CD4-positive, alpha-beta T cell treated with Interleukin-1 beta for 1 hour (primary cell): ENCODE measurements around the gene GNPDA1.
"Not testable (repeated sequence)": the region's sequence is repeated elsewhere in the genome, so short reads cannot be mapped to it uniquely, and the experiment has no call there.

Experiments used
- DNase-seq, 2 donors: peaks; one replicate each; pipeline ENCODE4 v3.0.0-alpha.2; 2020 to 2022

Gene GNPDA1

DNA sequence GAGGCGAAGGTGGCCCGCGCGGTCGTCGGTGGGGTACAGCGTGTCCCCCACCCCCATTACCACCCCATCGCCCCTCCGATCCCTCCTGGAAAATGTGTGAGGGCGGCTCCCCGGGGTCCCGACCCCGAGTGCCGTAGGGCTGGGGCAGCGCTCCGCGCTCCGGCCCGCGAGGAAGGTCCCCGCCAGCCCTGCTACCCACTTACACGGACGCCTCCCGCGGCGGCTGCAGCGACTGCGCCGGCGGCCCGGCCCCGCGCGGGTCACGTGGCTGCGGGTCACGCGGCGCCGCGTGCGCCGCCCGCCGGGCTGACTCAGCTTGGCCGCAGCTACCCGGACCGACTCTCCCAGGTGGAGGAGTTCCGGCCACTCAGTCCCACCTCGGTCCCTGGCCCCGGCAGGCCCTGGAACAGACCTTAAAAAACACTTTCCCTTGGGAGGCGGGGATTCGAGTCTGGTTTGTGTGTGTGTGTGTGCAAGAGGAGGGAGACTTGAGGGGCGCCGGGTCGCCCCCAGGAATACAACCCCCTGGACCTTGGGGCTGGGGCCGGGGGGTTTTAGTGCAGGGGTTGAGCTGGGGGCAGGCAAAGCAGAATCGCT lies at the start of gene GNPDA1:
Gene GNPDA1, minus strand, starts transcription at position 236 of the 597 bp plus-strand sequence. CDS start 992 bp downstream, outside the sequence.
- peak; percentile 65 to 72 for DNase-seq

DNA sequence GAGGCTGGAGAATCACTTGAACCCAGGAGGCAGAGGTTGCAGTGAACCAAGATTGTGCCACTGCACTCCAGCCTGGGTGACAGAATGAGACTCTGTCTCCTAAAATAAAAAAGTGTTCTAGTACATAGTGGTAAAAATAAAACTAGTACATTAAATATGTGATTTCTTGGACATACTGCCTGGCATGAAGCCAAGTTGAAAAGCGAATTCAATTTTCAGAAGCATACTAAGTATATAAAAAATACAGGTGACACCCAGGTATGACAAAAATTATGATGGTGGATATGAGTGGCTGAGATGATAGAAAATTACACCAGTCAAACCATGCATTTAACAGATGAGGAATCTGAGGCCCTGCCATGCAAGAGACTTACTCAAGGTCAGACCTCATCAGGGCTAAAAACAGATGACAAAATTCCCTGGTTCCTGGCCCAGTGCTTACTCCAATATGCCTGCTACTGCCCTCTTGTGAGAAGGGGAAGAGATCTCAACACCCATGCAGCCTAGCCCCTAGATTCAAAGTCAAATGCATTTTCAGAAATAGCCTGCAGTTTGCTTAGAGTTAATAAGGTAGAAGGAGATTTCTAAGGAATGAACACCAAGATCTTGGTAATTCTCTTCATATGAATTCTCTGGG lies 46.6 kb upstream of the GNPDA1 start:
- no peak for DNase-seq

DNA sequence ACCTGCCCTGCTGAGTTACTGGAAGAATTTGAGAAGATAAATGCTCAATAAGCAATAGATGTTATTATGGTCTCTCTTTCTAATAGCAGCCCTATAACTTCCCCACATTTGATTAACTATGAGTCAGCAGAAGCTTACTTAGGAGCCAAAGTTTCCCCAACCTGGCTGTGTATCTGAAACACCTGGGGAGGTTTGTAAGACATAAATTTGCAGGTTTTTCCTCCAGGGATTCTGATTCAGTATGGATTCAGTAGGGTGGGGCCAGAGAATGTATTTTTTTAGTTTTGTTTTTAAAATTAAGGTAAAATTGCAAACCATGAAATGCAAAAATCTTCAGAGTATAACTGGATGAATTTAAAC lies 44.9 kb upstream of the GNPDA1 start:
- no peak for DNase-seq

DNA sequence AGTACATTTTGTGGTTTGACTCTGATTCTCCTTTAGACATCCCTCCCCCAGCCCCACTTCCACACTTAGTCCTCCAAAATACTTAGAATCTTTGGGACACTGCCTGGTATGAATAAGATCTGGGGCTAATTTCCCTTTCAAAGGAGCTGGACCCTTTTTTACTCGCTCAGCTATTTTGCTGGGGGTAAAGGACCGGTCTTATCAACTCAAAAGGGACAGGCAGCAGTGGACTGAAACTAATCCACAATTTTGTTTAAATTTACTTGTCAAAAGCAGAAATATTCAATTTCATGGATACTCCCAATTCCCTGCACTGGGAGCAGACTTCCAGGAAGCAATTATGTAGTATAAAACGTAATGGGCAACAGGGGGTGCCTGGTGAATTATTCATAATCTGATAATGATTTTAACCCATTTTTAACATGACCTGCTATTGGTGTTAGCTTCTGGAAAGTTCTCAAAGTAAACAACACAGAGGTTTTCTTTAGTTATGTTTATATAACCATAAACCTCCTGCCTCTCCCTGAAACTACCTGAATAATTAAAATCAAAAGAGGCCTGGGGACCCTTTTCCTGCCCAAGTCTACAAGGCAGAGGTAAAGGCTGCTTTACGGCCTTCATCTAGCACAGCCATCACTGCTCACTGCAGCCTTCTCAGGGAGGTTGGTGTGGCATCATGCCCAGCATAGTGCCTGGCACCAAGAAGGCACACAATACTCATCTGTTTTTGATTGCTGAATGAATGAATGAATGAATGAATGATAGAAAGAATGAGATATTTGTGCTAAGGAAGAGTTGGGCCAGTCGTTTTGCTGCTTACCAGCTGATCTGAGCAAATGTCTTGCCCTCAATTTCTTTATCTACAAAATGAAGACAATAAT lies 44.2 kb upstream of the GNPDA1 start:
- no peak for DNase-seq

DNA sequence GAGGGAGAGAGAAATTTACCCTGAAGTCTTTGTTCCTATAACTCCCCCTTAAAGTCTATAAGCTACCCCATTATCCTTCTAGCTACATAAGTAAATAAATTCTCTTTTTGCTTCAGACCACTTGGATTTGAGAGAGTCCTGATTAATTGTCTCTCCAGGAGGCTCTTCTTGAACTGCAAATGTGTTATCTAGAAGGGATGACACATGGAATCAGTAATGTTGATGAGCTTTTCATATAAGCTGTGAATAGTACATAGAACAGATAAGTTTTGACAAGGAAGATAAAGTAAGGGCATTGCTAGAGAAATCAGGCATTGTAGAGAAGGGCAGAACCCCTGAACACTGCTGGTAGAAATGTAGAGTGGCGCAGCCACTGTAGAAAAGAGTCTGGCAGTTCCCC lies 42.5 kb upstream of the GNPDA1 start:
- DNase-seq: no peak

DNA sequence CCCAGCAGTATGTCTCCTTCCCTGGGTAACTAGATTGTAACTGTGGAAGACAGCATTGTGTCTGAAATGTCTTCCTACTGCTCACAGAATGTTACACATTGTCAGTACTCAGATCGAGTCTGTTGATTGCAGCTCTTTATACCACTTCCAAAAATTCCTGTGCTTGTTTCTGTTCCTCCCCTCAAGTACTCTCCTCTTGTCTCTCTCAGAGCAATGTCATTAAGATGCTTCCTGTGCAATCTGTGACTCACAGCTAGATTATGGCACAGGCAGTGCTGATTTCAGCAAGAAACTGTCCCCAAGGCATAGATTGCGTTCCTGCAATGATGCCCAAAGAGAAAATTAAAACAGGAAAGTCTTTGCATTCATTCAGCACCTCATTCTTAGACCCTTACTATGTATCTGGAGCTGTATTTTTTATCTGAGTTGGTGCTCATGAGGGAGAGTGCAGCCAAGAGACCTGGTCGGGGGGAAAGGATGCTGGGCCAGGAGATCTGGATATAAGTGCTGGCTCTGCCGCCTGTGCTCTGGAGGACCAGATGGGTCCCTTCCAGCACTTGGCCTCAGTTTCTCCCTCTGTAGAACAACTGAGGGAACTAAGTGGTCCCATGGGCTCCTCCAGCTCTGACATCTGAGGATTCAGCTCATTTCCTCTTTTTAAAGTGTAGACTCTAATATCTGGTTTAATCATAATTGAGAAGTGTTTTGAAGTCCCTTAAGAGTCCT lies 40.8 kb upstream of the GNPDA1 start:
- peak in 1 of 2 donors; percentile 13 for DNase-seq

DNA sequence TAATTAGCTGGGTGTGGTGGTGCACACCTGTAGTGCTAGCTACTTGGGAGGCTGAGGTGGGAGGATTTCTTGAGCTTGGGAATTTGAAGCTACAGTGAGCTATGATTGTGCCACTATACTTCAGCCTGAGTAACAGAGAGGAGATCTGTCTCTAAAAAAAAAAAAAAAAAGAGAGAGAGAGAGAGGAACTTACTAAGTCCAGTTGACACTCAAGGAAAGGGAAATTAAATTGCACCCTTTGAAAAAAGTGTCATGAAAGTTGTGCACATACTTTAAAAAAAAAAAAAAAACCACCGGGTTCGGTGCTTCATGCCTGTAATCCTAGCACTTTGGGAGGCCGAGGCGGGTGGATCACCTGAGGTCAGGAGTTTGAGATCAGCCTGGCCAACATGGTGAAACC lies 39.2 kb upstream of the GNPDA1 start:
- DNase-seq: not testable (repeated sequence)

DNA sequence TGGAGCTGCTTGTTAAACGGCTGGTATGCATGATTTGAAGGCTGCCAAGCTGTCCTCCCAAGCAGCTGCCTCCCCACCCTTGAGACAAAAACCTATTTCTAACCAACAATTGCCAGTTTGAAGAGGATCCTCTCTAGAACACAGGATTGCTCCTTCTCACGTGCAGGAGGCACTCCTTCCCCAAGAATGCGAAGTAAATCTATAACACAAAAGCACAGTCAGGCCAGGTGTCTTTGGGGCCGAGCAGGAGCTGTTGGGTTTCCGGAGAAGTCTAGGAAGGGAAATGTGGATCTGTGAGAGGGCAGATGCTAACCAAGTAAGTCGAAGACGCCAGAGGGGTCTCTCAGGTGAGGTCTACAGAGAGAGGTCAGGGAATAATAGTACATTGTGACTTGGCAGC lies 35.4 kb upstream of the GNPDA1 start:
- no peak for DNase-seq

DNA sequence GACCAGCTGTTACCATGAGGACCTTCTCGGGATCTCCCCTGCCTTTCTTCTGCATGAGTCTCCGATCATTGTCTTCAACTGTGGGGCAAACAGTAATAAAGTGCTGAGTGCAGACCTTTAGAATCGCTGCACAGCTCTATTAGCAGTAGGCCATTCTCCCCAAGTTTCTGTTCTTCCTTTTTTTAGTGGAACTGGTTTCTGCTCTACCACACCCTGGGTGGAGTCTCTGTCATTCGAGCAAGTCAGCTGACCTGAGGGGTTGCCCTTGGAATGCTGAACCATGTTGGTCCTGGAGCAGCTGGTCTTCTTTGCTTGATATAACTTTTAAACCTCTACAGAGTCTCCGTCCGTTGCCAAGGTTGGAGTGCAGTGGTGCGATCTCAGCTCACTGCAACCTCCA lies 33.4 kb upstream of the GNPDA1 start:
- DNase-seq: no peak

DNA sequence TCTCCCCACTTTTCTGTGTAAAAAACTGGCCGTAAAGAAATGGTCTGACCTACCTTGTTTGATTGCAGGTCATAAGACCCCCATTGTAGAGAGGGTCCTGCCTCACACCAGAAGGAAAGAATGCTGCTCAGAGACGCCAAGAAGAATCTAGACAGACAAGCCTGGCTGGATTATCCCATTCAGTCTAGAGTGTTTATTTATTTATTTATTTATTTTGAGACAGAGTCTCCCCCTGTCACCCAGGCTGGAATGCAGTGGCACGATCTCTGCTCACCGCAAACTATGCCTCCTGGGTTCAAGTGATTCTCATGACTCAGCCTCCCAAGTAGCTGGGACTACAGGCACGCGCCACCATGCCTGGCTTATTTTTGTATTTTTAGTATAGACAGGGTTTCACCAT lies 28.1 kb upstream of the GNPDA1 start:
- DNase-seq: not testable (repeated sequence)

DNA sequence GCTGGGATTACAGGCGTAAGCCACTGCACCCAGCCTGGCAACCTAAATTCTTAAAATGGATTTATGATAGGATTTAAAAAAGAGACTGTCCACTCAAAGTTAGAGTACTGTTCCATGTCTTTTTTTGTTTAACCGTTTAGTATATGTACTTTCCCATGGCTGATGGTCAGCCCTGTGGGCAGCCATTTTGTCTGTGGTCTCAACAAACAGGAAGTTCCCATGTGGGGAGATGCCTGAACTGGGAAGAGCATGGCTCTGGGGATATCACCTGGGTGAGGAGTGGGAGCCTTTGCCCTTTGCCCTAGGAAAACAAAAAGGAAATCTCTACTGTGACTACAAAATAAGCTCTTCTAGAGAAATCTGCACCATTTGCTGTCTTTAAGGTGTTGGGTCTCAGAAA lies 27.5 kb upstream of the GNPDA1 start:
- DNase-seq: no peak

DNA sequence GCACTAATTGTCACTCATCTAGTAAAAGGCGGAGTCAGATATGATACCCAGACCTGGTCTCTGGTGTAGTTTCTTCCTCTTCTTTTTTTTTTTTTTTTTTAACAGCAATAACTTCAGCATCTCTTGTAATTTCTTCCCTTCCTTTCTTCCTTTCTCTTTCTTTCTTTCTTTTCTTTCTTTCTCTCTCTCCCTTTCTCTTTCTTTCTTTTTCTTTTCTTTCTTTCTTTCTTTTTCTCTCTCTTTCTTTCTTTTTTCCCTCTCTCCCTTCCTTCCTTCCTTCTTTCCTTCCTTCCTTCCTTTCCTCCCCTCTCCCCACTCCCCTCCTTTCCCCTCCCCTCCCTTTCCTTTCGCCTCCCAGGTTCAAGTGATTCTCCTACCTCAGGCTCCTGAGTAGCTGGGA lies 25.9 kb upstream of the GNPDA1 start:
- DNase-seq: no peak

DNA sequence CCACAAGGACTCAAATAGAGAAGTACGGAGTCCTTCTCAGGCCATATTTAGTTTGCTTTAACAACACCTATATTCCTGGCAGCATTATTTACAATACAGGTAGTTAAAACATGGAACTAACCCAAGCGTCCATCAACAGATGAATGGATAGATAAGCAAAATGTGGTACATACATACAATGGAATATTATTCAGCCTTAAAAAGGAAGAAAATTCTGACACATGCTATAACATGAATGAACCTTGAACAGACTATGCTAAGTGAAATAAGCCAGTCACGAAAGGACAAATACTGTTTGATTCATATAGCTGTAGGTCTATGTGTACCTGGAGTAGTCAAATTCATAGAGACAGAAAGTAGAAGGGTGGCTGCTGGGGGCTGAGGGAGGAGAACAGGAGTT lies 24.8 kb upstream of the GNPDA1 start:
- not testable (repeated sequence) for DNase-seq

DNA sequence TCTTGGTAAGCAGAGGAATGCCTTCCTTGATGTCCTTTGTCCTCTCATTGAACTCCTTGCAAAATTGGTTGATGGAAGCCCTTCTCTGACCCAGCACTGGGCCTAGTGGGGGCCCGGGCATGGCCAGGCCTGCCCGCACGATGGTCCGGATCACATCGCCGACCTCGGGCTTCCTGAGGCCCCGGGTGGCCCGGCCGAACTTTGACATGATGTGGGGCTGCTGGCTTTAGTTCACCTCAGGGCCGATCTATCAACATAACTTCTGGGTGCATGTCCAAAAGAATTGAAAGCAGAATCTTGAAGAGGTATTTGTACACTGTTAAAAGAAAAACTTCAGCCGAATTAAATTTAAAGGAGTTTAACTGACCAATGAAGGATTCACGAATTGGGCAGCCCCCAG lies 24.1 kb upstream of the GNPDA1 start:
- no peak for DNase-seq

DNA sequence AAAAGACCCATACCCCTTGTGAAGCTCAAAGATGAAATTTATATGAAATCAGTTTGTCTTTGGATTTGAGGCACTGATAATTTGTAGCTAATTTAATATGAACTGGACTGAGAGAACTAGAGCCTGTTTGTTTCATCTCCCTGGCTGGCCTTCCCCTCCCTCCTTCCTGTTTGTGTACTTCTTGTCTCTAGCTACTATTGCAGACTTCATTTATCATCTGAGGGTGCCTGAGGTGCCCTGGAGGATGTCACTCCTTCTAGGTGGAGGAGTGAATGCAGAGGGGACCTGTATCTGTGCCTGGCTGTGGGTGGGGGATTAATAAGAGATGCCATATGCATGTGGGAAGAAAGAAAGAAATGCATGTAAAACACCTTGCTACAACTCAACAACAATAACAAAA lies 22.2 kb upstream of the GNPDA1 start:
- no peak for DNase-seq

DNA sequence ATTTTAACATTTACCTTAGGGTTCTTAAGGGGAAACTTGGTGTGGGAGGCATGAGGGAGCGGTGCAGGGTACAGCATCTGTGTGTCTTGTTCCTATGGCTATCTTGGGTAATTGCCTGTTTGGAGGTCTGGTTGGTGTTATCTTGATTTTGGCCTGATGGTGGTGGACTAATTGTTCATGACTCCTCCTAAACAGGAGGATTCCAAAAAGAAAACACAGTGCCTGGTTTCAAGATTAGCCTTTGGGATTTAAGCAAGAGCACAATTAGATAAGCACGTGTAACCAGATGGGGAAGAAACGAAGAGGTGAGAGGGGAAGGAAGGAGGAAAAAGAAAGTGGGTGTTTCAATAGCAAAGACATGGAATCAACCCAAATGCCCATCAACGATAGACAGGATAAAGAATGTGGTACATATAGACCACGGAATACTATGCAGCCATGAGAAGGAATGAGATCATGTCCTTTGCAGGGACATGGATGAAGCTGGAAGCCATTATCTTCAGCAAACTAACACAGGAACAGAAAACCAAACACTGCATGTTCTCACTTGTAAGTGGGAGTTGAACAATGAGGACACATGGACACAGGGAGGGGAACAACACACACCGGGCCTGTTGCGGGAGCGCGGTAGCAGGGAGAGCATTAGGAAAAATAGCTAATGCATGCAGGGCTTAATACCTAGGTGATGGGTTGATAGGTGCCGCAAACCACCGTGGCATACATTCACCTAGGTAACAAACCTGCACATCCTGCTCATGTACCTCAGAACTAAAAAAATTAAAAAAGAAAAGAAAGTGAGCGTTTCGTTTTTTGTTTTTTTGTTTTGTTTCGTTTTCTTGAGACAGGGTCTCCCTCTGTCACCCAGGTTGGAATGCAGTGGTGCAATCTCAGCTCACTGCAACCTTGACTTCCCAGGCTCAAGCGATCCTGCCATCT lies 21.1 kb upstream of the GNPDA1 start:
- not testable (repeated sequence) for DNase-seq

DNA sequence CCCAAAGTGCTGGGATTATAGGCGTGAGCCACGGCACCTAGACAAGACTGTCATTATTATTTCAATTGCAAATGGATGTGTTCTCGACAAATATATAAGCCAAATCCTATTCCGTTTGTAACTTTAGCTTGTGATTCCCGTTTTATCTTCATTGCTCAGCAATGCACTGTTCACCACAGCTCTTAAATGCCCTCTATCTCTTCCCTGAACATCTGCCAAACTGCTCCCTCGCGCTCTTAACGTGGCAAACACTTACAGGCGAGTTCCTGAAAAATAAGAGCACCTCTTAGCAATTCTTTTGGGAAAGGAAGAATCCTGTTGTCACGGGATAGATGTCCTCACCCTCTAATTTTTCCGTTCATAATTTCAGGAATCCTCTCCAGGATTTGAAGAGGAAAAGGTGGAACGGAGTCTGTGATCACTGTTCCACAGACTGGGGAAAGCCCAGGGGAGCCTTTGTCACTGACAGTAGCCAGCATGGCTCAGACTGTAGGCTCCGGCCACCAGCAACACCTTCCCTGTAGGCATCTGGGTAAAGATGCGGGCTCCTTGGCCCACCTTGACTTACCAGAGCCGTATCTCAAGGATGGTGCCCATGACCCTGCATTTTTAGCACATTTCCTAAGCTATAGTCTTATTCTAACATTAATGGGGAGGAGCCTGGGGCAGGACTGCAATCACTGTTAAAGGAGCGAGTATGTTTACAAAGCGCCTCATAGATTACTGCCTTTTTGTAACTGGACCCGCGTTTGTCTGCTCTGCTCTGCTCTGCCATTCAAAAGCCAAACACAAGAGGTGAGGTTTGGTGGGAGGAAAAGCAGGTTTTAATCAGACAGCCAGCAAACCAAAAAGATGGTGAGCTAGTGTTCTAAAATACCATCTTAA lies 20.2 kb upstream of the GNPDA1 start:
- DNase-seq: no peak

DNA sequence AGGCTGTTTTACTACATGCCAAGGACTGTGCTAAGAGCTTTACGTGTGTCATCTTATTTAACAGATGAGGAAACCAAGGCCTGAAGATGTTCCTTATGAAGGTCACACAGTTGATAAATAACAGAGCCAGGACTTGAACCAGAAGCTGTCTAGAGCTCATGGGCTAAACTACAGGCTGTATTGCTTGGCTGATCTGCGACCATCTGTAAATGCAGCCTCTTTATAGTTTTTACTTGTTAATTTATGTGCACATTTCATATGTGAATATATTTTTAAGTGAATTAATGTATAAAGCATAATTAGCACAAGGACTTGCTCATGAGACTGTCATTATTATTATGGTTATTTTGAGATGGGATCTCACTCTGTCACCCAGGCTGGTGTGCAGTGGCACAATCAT lies 19.3 kb upstream of the GNPDA1 start:
- no peak for DNase-seq

DNA sequence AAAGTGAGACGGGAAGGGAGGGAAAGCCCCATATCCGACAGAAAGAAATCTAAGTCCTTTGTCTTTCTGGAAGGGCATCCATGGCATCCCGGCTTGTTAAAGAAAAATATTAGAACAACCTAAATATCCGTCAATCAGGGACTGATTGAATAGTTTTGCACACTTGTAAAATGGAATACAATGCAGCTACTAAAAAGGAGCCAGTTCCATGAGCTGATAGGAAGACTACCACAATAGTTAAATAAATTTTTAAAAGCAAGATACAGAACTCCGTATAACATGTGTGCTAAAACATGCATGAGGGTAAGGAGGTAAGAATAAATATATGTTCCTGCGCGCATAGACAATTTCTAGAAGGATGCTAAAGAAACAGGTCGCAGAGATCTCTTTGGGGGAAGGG lies 12.8 kb upstream of the GNPDA1 start:
- DNase-seq: no peak

DNA sequence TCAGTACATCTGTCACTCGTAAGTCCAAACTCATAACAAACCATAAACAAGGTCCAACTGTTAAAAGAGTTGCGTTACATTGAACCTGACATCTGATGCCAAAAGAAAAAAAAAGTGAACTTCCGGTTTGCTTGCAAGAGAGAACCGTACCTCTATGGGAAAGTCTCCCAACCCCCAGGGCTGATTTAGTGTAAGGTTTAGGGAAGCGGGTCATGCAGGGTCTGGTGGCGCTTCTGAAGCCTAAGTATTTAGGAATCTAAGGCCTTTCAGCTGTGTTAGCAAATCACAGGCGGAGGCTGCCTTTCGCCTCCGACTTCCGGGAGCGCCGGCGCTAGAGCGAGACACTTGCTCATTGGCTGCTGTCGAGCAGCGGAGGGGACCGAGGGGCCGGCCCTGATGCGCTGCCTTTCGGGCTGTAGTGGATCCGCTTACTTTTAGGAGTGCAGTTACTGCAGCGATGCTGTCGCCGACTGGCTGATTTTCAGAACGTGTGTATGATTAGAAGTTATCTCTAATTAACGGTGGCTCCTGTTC lies 12.0 kb upstream of the GNPDA1 start:
- peak; percentile 83 for DNase-seq

DNA sequence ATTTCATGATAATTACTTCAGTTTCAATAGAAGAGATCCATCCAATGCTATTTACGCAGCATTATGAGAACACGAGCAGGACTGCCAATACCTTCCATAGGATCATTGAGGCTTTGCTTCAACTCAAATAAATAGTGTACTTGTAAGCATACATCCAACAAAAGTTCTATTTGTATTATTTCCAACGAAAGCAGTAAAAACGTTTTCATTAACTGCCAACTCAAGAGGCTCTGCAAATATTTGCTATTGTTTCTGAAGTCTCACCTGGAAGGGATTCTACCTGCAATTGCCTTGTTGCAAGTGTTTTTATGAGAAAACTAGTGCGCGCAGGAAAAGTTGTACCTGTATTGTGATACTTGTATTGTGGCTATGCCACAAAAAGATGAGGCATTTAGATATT lies 11.0 kb upstream of the GNPDA1 start:
- DNase-seq: no peak
